Measurements from ENCODE around the gene GRK4. TPM values are rescaled to one million over a fixed set of nuclear protein-coding genes. Genes with fewer than 3 reads are reported as not detected.

Gene GRK4
- total and polyA plus RNA-seq, 2 donors (not counting 1 experiment from before 2014, with no cell fraction given) = 0.73 to 2.3 TPM

- peak overlapping the region; percentile 92 for H2AFZ ChIP-seq (ENCODE audit: insufficient read depth, low read depth, low read length, poor library complexity, severe bottlenecking)
Observed at GRCh38 chr4:2934813-2935761, 28.3 kb upstream of the GRK4 start.

More at GRCh38 chr4:2934813-2935761, 28.3 kb upstream of the GRK4 start:
- Mint-ChIP-seq H3K4me3 (peak overlapping the region; percentile 89), H3K27me3 (no peaks in the 10 kb centered on the region), H3K27ac (peak overlapping the region; percentile 87), H3K9me3 (ENCODE audit: insufficient read depth) (no peaks in the 10 kb centered on the region), H3K4me1 (peaks cover 55% of the 10 kb centered on the region)
- Histone ChIP-seq H3K4me2 (replicated peaks; ENCODE audit: low read depth, low read length, poor library complexity, severe bottlenecking) (peak overlapping the region; percentile 99), H4K20me1 (ENCODE audit: control insufficient read depth, insufficient read depth, low read length, poor library complexity, severe bottlenecking) (peaks cover 36% of the 10 kb centered on the region), H3K4me3 (ENCODE audit: control extremely low read depth in 1 of 5, extremely low read depth in 1 of 5, insufficient read depth in 1 of 5, low read depth in 2 of 5, low read length in 4 of 5) (peak overlapping the region; percentile 8 to 96 (median 80)), H3K27ac (ENCODE audit: low read length in 2 of 2) (peak overlapping the region; percentile 55 to 87), H3K9me3 (ENCODE audit: control extremely low read depth in 1 of 3, control insufficient read depth in 2 of 3, insufficient read depth in 1 of 3, low read length in 2 of 3) (no peaks in the 10 kb centered on the region), H3K36me3 (replicated peaks in 1 of 2; ENCODE audit: control extremely low read depth in 1 of 2, control insufficient read depth in 1 of 2, extremely low read depth in 1 of 2, insufficient read depth in 2 of 2, low read length in 1 of 2) (peaks cover 0 to 41% of the 10 kb centered on the region in 2 experiments), H3K79me2 (ENCODE audit: control insufficient read depth, insufficient read depth, low read length) (peaks cover 21% of the 10 kb centered on the region), H3K27me3 (replicated peaks in 1 of 4; ENCODE audit: control extremely low read depth in 1 of 4, control insufficient read depth in 3 of 4, insufficient read depth in 4 of 4, low read length in 3 of 4) (no peaks in the 10 kb centered on the region), H3K9ac (ENCODE audit: low read length) (peak overlapping the region; percentile 95), H3K4me1 (ENCODE audit: control insufficient read depth in 2 of 2, insufficient read depth in 2 of 2, low read length in 2 of 2) (peaks cover 39 to 63% of the 10 kb centered on the region in 2 donors)
- intact Hi-C loops (cut with micrococcal nuclease) = loop anchor here (1.0 to 10.0 kb wide), 7 partner anchors 28 to 450 kb away; partner anchors contain the start of genes GRK4, NOP14 and TNIP2
- POLR2A ChIA-PET = interaction anchor here (0.5 to 1.5 kb wide), 6 partner anchors 12 to 433 kb away, joined by 3 to 5 read pairs (median 4); partner anchors contain the start of gene GRK4
- TF ChIP-seq CTCF (IDR thresholded peaks at IDR 0.05) = no peak
- no peak for TF ChIP-seq EZH2 (IDR thresholded peaks at IDR 0.05; ENCODE audit: borderline replicate concordance, insufficient read depth, low read depth, low read length, poor library complexity, severe bottlenecking)
- DNase-seq (peak; percentile 97), ATAC-seq (ENCODE audit: low read depth) (peak; percentile 54)
- CTCF ChIA-PET = interaction anchor here (1.0 to 2.1 kb wide), 9 partner anchors 10 to 171 kb away, joined by 3 to 6 read pairs (median 4); no protein-coding TSS in a partner anchor
- WGBS (ENCODE audit: insufficient coverage) = under 1% methylated on average over 70 of the region's 70 CpGs
